ENCODE data around the gene RREB1.

The RREB1 gene

GRCh38 chr6:7138046-7138531 is 30.3 kb downstream of the RREB1 start:
- TF ChIP-seq CTCF (IDR thresholded peaks at IDR 0.05): no peak

GRCh38 chr6:7138921-7139358 is 31.2 kb downstream of the RREB1 start:
- TF ChIP-seq CTCF (IDR thresholded peaks at IDR 0.05): no peak

DNA sequence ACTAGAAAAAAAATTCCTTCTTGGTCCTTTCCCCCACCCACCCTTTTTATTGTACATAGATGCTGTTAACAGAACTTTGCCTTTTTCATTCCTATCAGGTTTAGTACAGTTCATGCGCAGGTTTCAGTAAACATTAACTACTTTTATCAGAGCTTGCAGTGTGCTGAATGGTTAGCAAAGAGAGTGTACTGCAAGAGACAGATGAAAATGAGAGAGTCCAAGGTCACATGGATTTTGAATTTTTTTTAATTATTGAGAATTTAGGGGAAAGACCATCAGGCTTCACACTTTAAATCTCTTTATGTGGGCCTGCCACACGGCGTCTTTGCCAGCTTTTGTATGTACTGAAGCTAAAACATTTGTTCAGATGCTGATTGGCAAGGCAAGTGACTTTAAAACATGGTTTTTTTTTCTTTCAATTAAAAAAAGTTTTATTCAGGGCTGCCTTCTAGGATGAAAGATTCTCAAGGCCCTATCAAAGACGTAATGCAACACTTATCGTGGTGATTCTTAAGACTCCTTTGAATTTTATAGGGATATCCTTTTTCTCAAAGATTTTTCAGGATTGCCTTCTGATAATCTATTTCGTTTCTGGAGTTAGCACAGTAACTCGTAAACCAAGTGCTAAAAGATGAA is 32.2 kb downstream of the RREB1 start:
- TF ChIP-seq CTCF (IDR thresholded peaks at IDR 0.05): no peak

DNA sequence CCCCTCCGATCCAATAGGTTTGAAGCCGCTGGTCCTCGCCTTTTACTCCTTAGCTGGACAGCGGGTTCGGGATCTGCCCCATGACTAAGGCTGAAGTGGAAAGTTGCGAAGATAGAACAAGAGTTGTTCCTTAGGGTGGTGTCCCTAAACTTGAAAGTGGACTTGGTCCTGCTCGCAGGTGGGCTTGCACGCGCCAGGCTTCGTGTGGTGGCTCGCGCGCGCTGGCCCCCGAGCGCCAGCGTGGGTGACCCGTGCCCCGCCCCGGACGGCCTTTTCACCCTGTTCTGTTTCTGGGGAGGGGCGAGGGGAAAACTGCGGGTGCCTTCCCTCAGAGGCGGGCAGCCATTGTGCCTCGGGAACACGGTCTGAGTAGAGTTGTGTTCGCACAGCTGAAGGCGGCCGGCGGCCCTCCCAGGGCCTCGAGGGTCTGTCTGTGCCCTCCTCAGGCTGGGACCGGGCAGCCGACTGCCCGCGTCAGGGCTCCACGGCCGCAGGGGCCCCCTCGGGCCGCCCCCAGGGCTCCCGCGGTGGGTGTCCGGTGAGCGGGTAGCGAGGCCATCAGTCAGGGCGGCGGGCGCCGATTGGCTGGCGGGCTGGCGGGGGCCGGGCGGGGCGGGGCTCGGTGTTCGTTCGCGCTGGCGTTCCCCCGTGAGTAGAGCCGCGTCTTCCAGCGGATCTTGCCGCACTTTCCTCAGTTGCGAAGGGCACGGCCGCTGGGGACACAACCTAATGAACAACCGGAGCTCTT is 33.0 kb downstream of the RREB1 start:
- TF ChIP-seq CTCF (IDR thresholded peaks at IDR 0.05): no peak

DNA sequence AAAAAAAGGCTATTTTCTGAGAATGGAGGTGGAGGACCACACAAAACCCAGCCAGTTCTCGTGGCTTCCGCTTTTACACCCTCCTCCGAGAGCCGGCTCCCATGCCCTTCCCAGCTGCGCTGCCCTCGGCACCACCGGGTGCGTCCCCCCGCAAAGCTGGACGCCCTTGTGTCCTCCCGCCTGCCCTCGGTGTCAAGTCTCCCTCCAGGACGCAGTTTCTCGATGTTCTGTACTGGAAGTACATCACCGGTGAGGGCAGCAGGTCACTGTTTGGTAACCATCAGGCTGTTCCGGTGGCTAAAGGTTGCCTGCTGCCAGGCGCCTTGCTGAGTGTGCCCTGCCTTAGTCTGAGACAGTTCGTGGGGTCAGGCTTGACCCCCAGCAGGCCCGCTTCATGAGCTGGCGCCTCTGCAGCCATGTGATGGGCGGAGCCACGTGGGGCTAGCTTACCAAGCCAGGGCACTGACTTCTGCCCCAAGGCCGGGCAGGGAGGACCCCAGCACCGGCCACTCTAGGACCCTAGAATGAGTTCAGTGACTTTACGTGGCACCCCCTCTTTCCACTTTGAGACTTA is 34.6 kb downstream of the RREB1 start:
- TF ChIP-seq CTCF (IDR thresholded peaks at IDR 0.05): no peak

DNA sequence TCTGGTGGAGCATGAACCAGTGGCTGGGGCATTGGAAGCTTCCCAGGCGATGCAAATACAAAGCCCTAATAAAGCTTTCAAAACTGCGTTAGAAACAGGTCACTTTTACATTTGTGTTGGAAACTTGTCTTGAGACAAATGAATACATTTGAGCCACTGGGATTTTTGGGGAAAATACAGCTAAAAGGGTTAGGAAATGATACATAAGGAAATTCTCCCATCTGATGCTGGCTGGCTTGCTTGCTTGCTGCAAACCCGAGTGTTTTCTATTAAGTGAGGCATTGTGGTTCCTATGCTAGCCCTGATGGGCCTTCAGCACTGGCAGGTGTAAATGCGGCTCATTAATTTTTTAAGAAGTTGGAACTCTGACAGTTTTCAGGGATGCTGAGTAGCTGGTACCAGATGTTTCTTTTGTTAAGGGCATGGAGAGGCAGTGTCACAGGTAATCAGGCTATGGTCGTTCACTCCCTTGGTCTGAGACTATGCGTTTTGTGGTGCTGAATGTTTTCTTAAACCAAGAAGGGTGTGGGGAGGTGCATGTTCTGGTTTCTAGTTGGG is 35.2 kb downstream of the RREB1 start:
- TF ChIP-seq CTCF (IDR thresholded peaks at IDR 0.05): no peak

GRCh38 chr6:7143476-7143974 is 35.8 kb downstream of the RREB1 start:
- TF ChIP-seq CTCF (IDR thresholded peaks at IDR 0.05): no peak

Data from LNCAP (cell line).